ENCODE measurements around the gene PPP6R3. TPM values are rescaled to one million over a fixed set of nuclear protein-coding genes. Genes with fewer than 3 reads are reported as not detected.

PPP6R3 gene
- total and polyA plus RNA-seq, 2 of the 8 experiments (the other 6 are each of a cell fraction or from before 2014, with no cell fraction given): 44.6 to 150 TPM

GRCh38 chr11:68455485-68455884 is 5.1 kb upstream of the PPP6R3 start (continued):
- TF ChIP-seq ATF2 (IDR thresholded peaks at IDR 0.05; ENCODE audit: low read length) (no peak), KDM4A (IDR thresholded peaks at IDR 0.05; ENCODE audit: low read depth, low read length, severe bottlenecking) (no peak), EGR1 (IDR thresholded peaks at IDR 0.05; ENCODE audit: borderline replicate concordance, low read depth, low read length) (no peak), EP300 (IDR thresholded peaks at IDR 0.05; ENCODE audit: borderline replicate concordance in 1 of 2, low read depth in 2 of 2, low read length in 2 of 2) (no peak), BRCA1 (IDR thresholded peaks at IDR 0.05; ENCODE audit: low read depth, low read length) (no peak), TCF12 (IDR thresholded peaks at IDR 0.05; ENCODE audit: low read depth, low read length) (no peak)
